Measurements from ENCODE around the gene MB.

The MB gene

GRCh38 chr22:35578836-35579575 is 38.1 kb downstream of the MB start:
- DNase-seq (ENCODE audit: extremely low read depth in 1 of 2, low read depth in 1 of 2), result no peak

DNA sequence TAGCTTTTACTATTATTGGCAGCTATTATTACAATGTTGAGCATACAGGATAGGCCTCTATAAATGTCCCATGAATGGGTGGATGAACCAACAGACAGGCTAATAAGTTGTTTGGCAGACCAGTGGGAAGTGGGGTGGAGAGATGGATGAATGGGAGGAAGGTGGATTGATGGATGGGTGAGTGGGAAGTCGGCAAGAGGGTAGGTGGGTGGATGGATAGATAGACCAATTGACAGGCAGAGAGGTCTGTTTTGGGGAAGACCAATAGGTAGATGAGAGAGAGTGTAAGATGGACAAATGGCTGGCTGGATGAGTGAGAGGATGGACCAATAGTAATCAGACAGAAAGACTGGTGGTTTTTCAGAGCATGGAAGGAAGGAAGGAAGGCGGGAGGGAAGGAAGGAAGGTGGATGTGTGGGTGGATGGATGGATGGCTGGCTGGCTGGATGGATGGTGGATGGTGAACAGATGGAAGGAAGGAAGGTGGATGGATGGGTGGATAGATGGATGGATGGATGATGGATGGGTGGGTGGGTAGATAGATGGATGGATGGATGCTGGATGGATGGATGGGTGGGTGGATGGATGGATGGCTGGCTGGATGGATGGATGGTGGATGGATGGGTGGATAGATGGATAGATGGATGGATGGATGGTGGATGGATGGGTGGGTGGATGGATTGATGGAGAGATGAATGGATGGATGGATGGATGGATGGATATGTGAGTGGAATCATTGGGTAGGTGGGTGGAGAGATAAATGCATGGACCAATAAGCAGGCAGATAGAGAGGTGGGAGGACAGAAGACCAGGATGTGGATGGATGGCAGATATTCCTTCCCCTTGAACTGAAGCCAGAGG is 39.1 kb downstream of the MB start:
- no peak for DNase-seq (ENCODE audit: extremely low read depth in 1 of 2, low read depth in 1 of 2)

GRCh38 chr22:35576671-35577070 is 40.5 kb downstream of the MB start:
- DNase-seq (ENCODE audit: extremely low read depth in 1 of 2, low read depth in 1 of 2), result no peak

DNA sequence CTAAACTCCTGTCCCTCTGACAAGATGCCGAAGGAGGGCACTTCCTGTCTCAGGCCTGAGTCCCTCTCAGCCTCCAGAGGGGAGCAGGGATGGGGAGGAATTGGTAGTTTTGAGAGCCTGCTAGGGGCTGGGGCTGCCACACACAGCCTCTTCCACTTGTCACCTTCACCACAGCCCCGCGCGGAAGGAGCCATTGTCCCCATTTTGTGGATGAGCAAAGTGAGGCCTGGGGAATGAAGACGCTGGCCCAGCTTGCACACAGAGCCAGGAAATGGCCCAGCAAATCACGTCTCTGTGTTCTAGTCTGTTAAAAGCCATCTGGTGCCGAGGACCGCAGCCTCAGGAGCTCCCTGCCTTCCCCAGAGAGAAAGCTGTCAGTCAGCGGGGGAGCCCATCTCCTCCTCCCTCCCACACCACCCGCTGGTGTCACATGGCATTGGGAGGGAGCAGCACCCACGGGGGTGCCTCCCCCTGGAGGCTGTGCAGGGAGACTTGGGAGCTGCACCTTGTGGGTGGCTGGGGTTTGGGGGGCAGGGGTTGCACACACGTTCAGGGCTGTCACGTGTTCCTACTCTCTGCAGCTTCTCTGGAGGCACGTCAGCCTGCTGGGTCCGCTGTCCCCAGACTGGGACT is 41.9 kb downstream of the MB start:
- DNase-seq (ENCODE audit: extremely low read depth in 1 of 2, low read depth in 1 of 2), result no peak

GRCh38 chr22:35572556-35572955 is 44.6 kb downstream of the MB start:
- DNase-seq (ENCODE audit: extremely low read depth in 1 of 2, low read depth in 1 of 2), result no peak

- no peak for DNase-seq (ENCODE audit: extremely low read depth in 1 of 2, low read depth in 1 of 2)
Observed at GRCh38 chr22:35570686-35571194, 46.4 kb downstream of the MB start.

- DNase-seq (ENCODE audit: extremely low read depth in 1 of 2, low read depth in 1 of 2), result no peak
Observed at GRCh38 chr22:35569916-35570315, 47.2 kb downstream of the MB start.

DNA sequence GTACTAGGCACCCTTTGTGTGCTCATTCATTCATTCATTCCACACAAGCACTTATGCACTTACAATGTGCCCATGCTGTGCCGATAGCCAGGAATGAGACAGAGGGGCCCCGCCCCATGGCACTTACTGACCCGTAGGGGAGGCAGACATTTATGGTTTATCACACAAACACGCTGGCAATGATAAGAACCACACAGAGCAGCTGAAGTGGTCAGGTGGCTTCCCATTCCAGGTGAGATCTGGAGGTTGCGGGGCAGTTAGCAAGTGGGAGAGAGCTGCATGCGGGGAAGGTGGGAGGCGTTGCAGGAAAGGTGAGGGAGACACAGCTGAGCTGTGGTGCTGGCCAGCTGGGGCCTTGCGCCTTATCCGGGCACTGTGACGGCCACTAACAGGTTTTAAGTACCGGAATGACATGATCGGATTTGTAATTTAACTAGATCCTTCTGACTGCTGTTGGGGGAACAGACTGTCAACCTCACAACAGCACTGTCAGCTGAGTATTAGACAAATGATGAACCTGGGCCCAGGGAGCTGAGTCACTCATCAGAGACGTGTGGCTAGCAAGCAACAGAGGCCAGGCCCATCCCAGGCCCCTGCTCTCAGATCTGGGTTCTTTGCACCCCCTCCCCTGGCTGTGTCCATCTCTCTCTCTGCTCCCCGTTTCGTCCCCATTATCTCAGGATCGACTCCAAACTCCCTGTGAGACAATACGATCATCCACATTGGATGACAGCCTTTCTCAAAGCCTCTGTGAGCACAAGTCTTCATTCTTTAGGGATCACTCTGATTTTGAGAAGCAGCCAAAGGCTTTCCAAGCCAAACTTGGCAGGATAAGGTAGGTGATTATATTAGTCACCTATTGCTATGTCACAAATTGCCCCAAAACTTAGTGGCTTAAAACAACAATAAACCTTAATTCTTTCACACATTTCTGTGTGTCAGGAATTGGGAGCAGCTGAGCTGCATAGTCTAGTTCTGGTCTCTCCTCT is 48.1 kb downstream of the MB start:
- DNase-seq (ENCODE audit: extremely low read depth in 1 of 2, low read depth in 1 of 2), result no peak

DNA sequence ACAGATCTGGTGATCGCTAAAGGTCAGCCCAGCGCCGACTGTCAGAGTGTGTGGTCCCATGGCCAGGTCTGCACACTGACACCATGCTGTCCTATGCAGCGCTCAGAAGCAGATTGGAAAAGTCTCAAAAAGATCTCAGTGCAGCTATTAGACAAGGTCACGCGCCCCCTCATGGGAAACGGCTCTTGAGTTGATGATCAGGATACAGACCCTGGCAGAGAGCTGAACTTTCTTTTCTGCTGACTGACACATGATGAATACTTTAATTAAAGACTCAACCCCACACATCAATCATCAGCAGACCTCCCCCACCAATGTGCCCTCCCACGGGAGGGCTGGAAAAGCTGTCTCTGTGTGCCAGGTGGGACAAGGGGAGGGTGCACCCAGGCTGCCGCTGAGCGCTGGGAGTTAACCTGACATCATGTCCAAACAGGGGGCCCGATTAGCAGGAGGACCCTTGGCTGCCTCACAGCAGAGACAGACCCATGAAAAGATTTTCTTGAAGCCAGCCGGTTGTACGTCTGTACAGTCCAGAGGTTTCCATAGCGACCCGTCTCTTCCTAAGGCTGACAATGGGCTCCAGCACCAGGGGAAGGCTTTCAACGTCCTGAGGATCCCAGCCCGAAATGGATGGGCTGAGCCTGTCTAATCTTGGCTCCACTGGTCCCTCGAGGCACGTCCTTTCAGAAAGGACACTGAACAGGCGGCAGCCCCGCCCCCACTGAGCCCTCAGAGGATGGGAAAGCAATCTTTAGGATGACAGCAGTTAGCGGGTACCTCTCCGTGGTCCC is 49.6 kb downstream of the MB start:
- no peak for DNase-seq (ENCODE audit: extremely low read depth in 1 of 2, low read depth in 1 of 2)

DNA sequence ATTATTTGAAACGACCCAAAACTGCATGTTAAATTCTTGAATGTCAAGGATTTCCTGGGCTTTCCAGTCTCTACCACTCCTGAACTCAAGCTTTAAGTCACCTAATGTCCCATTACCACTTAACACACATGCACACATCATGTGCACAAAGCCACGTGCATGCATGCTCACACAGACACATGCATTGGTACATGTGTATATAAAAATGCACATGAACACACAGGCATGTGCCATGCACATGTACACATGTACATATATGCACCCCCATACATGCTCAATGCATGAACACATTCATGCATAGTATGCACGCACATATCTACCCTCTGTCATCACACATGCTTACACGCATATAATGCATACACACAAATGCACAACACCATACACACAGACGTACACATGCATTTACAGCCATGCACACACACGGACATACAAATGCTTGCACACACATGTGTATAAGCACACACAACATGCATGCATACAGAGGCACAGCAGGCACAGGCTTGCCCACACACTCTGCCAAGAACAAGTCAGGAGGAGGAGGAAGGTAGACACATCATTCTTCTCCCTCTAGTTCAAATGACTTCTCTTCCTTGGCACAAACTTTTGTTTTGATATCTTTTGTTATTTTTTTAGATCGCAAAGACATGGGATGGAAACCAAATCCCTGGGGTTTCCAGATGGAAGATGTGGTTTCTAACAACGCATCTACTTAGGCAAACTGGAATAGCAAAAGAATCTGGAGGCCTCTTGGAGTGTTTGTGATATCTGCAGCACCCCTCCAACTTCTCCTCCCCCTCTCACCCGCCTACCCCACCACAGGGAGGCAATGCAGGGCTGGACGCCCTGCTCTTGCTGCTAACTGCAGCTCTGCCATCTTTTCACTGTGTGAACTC is 51.9 kb downstream of the MB start:
- DNase-seq (ENCODE audit: extremely low read depth in 1 of 2, low read depth in 1 of 2), result no peak

DNA sequence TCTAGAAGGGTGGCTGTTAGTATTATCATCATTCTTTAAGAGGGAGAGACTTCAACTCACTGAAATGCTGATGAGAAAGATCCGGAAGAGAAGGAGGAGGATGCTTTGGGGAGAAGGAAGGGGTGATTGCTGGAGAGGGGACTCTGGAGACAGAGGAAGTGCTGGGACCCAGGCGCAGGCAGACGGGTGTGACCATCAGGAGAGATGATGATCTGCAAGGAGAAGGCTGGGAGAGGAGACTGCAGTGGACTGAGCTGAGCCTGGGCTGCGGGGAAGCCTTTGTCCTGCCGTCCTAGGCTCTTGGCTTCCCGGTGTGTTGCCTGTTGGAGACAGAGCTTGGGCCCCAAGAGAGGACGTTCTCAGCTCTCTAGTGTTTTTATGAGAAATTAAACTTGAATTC is 53.9 kb downstream of the MB start:
- no peak for DNase-seq (ENCODE audit: extremely low read depth in 1 of 2, low read depth in 1 of 2)

DNA sequence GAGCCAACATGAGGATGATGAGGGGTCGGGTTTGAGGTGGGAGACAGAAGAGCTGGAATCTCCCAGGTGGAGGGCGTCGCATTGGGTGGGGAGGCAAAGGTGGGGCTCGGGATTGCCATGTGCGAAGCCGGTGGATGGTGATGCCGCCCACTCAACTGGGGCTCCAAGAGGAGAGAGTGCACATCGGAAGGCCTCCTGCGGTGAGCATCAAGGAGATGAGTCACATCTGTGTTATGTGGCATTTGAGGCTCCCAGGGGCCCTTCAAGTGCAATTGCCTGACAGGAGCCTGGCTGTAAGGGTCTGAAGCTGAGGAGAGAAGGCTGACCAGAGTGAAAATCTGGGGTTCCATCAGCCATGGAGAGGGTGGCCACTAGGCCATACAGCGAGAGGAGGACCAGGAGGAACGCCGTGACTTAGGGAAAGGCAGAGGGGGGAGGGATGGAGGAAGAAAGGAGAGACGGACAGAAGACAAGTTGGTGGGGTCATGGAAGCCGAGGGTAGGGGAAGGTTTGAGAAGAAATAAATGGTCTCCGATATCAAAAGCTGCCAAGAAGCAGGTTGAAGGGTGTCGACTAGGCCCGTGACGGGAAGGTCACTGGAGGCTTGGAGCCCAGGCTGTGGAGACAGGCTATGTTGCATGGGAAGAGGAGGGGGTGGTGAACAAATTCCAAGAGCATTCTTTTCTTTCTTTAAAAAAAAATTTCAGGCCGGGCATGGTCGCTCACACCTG is 55.2 kb downstream of the MB start:
- no peak for DNase-seq (ENCODE audit: extremely low read depth in 1 of 2, low read depth in 1 of 2)

- DNase-seq (ENCODE audit: extremely low read depth in 1 of 2, low read depth in 1 of 2), result no peak
Observed at GRCh38 chr22:35560824-35561223, 56.3 kb downstream of the MB start.

- DNase-seq (ENCODE audit: extremely low read depth in 1 of 2, low read depth in 1 of 2), result no peak
Observed at GRCh38 chr22:35560366-35560765, 56.8 kb downstream of the MB start.

- DNase-seq (ENCODE audit: extremely low read depth in 1 of 2, low read depth in 1 of 2), result no peak
Observed at GRCh38 chr22:35559354-35560005, 57.6 kb downstream of the MB start.

DNA sequence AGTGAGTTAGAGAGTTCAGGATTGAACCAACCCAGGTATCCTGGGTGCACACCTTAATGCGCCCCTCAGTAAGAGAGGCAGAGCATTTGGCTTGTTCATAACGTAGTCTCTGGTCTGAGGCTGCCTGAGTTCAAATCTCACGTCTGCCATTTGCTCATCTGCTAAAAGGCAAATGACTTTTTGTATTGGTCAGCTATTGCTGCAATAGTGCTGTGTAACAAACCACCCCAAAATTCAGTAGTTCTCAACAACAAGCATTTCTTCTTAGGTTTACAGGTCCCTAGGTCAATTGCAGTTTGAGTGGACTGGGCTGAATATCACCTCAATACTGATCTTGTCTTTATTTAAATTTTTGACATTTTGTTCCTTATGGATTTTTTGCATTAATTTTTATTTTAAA is 58.4 kb downstream of the MB start:
- no peak for DNase-seq (ENCODE audit: extremely low read depth in 1 of 2, low read depth in 1 of 2)

DNA sequence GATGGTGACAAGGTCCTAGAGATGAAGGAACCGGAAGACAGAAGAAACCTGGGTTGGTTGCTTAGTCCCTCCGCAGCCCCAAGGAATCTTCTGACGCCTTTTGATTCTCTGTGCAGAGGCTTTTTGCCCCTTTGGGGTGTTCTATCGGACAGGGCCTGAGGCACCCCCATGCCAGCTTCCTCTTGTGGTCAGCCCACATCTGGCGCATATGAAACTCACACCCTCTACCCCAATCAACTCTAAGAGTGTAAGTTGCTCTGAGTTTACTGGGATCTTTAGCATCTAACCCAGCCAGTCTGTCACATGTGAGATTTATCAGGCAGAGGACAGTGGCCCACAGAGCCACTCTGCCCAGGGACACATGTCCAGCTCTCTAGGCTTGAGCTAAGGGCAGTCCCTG is 59.1 kb downstream of the MB start:
- no peak for DNase-seq (ENCODE audit: extremely low read depth in 1 of 2, low read depth in 1 of 2)

Data from activated CD8-positive, alpha-beta memory T cell treated with anti-CD3 and anti-CD28 coated beads for 1 hour (primary cell).